Kidney (tissue), 14 donors: ENCODE data around the gene PCIF1. TPM values are rescaled to one million over a fixed set of nuclear protein-coding genes. Genes with fewer than 3 reads are reported as not detected.
A peak's percentile ranks its signal among the peaks of the same experiment; 100 is the strongest.
"Not testable (repeated sequence)": the region's sequence is repeated elsewhere in the genome, so short reads cannot be mapped to it uniquely, and the experiment has no call there.

Source experiments
- DNase-seq, 5 donors: peaks; one replicate each; pipeline ENCODE4 v3.0.0-alpha.2; 2013 to 2020
- FAIRE-seq: peaks from 2 replicates; lab custom pipeline; 2012; peaks lifted over from hg19 to GRCh38; lab: Jason Lieb, UNC
- H3K27ac ChIP-seq, 2 donors: one replicate each; pipeline ENCODE4 v1.7.0; 2013; ENCODE audit warnings: low read depth in 2 of 2, low read length in 2 of 2, inconsistent platforms in 1 of 2
- H3K27me3 ChIP-seq: one replicate; pipeline ENCODE4 v1.7.1; 2013; ENCODE audit warnings: low read length, inconsistent platforms; ENCODE audit not compliant: control insufficient read depth, insufficient read depth
- H3K36me3 ChIP-seq, 3 donors: one replicate each; pipeline versions ENCODE4 v1.7.0 to v1.7.1; 2013; ENCODE audit warnings: low read length in 3 of 3, control low read depth in 1 of 3, inconsistent platforms in 1 of 3; ENCODE audit not compliant: insufficient read depth in 3 of 3, control insufficient read depth in 2 of 3
- H3K4me1 ChIP-seq, 3 donors: one replicate each; pipeline versions ENCODE4 v1.7.0 to v1.7.1; 2013; ENCODE audit warnings: low read length in 3 of 3, inconsistent platforms in 1 of 3, low read depth in 1 of 3; ENCODE audit not compliant: control insufficient read depth in 2 of 3, insufficient read depth in 2 of 3
- H3K4me3 ChIP-seq, 3 donors: one replicate each; pipeline versions ENCODE4 v1.7.0 to v1.8.1; 2013; ENCODE audit warnings: low read length in 3 of 3, control low read depth in 1 of 3, inconsistent platforms in 1 of 3
- H3K9ac ChIP-seq, 3 donors: one replicate each; pipeline versions ENCODE4 v1.7.0 to v1.7.1; 2013; ENCODE audit warnings: low read length in 3 of 3, control low read depth in 1 of 3, inconsistent platforms in 1 of 3
- H3K9me3 ChIP-seq, 3 donors: one replicate each; pipeline versions ENCODE4 v1.7.0 to v1.7.1; 2013; ENCODE audit warnings: low read length in 3 of 3, control low read depth in 1 of 3, inconsistent platforms in 1 of 3; ENCODE audit not compliant: control insufficient read depth in 2 of 3, insufficient read depth in 1 of 3
- CTCF ChIP-seq: IDR thresholded peaks from 3 replicates; pipeline ENCODE4 v1.5.1; 2012; ENCODE audit warnings: mild to moderate bottlenecking, moderate library complexity, borderline replicate concordance; ENCODE audit not compliant: insufficient read depth; ENCODE audit errors: extremely low read depth
- intact Hi-C: fragments of 100-400 bp; cut with DNase I; formaldehyde crosslinking; loops from one replicate; pipeline ENCODE4 v1.11.1; 2022
- polyA plus RNA-seq: library from polyadenylated mRNA; stranded (reverse); fragments of 350-450 nt; fragmentation: Illumina TruSeq; extraction: RNeasy Lipid Tissue Mini Kit (QIAGEN cat#74804); gene quantifications from one replicate; pipeline ENCODE4 v1.2.3, GENCODE V29; 2014; ENCODE audit warnings: low read depth, low replicate concordance; ENCODE audit not compliant: insufficient read depth
- total RNA-seq: library from RNA; stranded (reverse); fragmentation: NEBNext Ultra II Directional; extraction: Animal tissue kit (Norgen Biotek cat#: 25700); gene quantifications from one replicate; pipeline ENCODE4 v1.2.1, GENCODE V29; 2021
- donor health status: control.
- donor health status: control.
- donor health status: control.
- donor health status: control.
- donor health status: control.
- donor health status: DM: yes; HTN: yes; CAD: no.
- donor health status: Normal renal cell carcinoma (clear cell type).

The PCIF1 gene
- total and polyA plus RNA-seq, 2 donors from 2014 or later: 27.4 to 43.1 TPM

- Histone ChIP-seq H3K27ac (no peak overlapping the region), H3K9me3 (no peaks in the 10 kb centered on the region), H3K9ac (no peak overlapping the region), H3K27me3 (no peaks in the 10 kb centered on the region), H3K4me1 (peaks cover 0 to 6% (median 5%) of the 10 kb centered on the region in 3 donors), H3K36me3 (no peaks in the 10 kb centered on the region), H3K4me3 (no peak overlapping the region)
- FAIRE-seq (no peak), DNase-seq (no peak)
- TF ChIP-seq CTCF: no peak
- intact Hi-C loops: no loop called here
Measured at GRCh38 chr20:45926731-45927070, 7.8 kb upstream of the PCIF1 start.

- no peak overlapping the region for H3K4me3 ChIP-seq
- no peak overlapping the region for H3K27ac ChIP-seq
- intact Hi-C loops: no loop called here
- H3K36me3 ChIP-seq: no peaks in the 10 kb centered on the region
- no peaks in the 10 kb centered on the region for H3K9me3 ChIP-seq
- no peaks in the 10 kb centered on the region for H3K27me3 ChIP-seq
- peaks cover 0 to 6% (median 5%) of the 10 kb centered on the region in 3 donors for H3K4me1 ChIP-seq
- FAIRE-seq (no peak), DNase-seq (no peak)
- TF ChIP-seq CTCF: no peak
- H3K9ac ChIP-seq: no peak overlapping the region
Measured at GRCh38 chr20:45927071-45927878, 7.2 kb upstream of the PCIF1 start.

- H3K9ac ChIP-seq, H3K4me3 ChIP-seq, FAIRE-seq, H3K4me1 ChIP-seq, H3K9me3 ChIP-seq, H3K27ac ChIP-seq, H3K27me3 ChIP-seq, intact Hi-C loops, DNase-seq, H3K36me3 ChIP-seq: not testable (repeated sequence)
Measured at GRCh38 chr20:45931680-45932079, 2.8 kb upstream of the PCIF1 start.

- no peaks in the 10 kb centered on the region for H3K27me3 ChIP-seq
- peak overlapping the region; percentile 99 to 100 for H3K27ac ChIP-seq
- DNase-seq (peak; percentile 84 to 92 (median 92)), FAIRE-seq (no peak)
- intact Hi-C loops: no loop called here
- no peaks in the 10 kb centered on the region for H3K9me3 ChIP-seq
- peak overlapping the region; percentile 86 to 98 (median 90) for H3K9ac ChIP-seq
- H3K4me3 ChIP-seq: peak overlapping the region; percentile 75 to 95 (median 94)
- peak; percentile 32 for TF ChIP-seq CTCF
- peaks cover 0 to 8% (median 5%) of the 10 kb centered on the region in 3 donors for H3K4me1 ChIP-seq
- H3K36me3 ChIP-seq: peaks cover 7 to 11% (median 11%) of the 10 kb centered on the region in 3 donors
Measured at GRCh38 chr20:45933266-45934045, 1.0 kb upstream of the PCIF1 start.
